Endothelial cell of umbilical vein (primary cell): ENCODE measurements around the gene EFCAB5. TPM values are rescaled to one million over a fixed set of nuclear protein-coding genes. Genes with fewer than 3 reads are reported as not detected.

Experiments used
- BruUV-seq: library from RNA; stranded (reverse); fragments of 400-500 nt; replicated peaks from 2 replicates; lab custom pipeline; 2021; lab: Mats Ljungman, UMichigan
- CTCF ChIA-PET: fragments of 300-600, 350-600 bp; sonication (Branson Sonifier 250); formaldehyde crosslinking; loops from one replicate; lab custom pipeline; 2021; ENCODE audit warnings: antibody characterized with exemption, inconsistent platforms; lab: Charles Lee
- POLR2A ChIA-PET: fragments of 300-600, 350-600 bp; sonication (Branson Sonifier 250); formaldehyde crosslinking; loops from one replicate; lab custom pipeline; 2021; ENCODE audit warnings: antibody characterized with exemption, inconsistent platforms; lab: Charles Lee
- DNase-seq: peaks from one replicate; pipeline ENCODE4 v3.0.0-alpha.2; 2011; ENCODE audit warnings: low read depth, low spot score
- FAIRE-seq: peaks from 2 replicates; lab custom pipeline; 2011; peaks lifted over from hg19 to GRCh38; lab: Jason Lieb, UNC
- H2AFZ ChIP-seq: 2 replicates; pipeline ENCODE4 v1.6.0; 2012; ENCODE audit warnings: low read depth, low read length, control low read depth, inconsistent platforms
- H3K27ac ChIP-seq: 2 replicates; pipeline ENCODE4 v1.5.1; 2011; ENCODE audit warnings: low read depth, mild to moderate bottlenecking, control low read depth, low read length, moderate library complexity; ENCODE audit not compliant: insufficient read depth
- H3K27me3 ChIP-seq, 2 experiments: 2 replicates each; pipeline versions ENCODE4 v1.6.0 to v1.6.1; 2011; ENCODE audit warnings: low read length in 2 of 2, mixed read lengths in 1 of 2; ENCODE audit not compliant: control insufficient read depth in 2 of 2, insufficient read depth in 2 of 2
- H3K36me3 ChIP-seq, 2 experiments: 2 replicates in 1 of 2; 3 replicates in 1 of 2; pipeline ENCODE4 v1.5.1; 2011; ENCODE audit warnings: low read length in 2 of 2, mild to moderate bottlenecking in 1 of 2, moderate library complexity in 1 of 2; ENCODE audit not compliant: control insufficient read depth in 2 of 2, insufficient read depth in 2 of 2; ENCODE audit errors: extremely low read depth in 1 of 2
- H3K4me1 ChIP-seq: 3 replicates; pipeline ENCODE4 v1.5.1; 2011; ENCODE audit warnings: mild to moderate bottlenecking, low read length; ENCODE audit not compliant: control insufficient read depth, insufficient read depth; ENCODE audit errors: extremely low read depth
- H3K4me2 ChIP-seq: 2 replicates; pipeline ENCODE4 v1.6.1; 2011; ENCODE audit warnings: low read length, control low read depth, mixed read lengths; ENCODE audit not compliant: insufficient read depth
- H3K4me3 ChIP-seq, 3 experiments: fragments of 200-600 bp in 1 of 3; sonication (generic), shearing (Covaris generic) in 1 of 3; replicated peaks in 1 of 3; 2 replicates each; pipeline ENCODE4 v1.5.1; 2011 to 2016; ENCODE audit warnings: control low read depth in 3 of 3, low read length in 3 of 3, mild to moderate bottlenecking in 2 of 3, inconsistent platforms in 1 of 3, low read depth in 1 of 3, moderate library complexity in 1 of 3; ENCODE audit not compliant: insufficient read depth in 1 of 3
- H3K79me2 ChIP-seq: 2 replicates; pipeline ENCODE4 v1.6.0; 2012; ENCODE audit warnings: low read length, inconsistent platforms; ENCODE audit not compliant: control insufficient read depth, insufficient read depth
- H3K9ac ChIP-seq: replicated peaks from 2 replicates; pipeline ENCODE3; 2011; ENCODE audit warnings: low read length, control low read depth; ENCODE audit not compliant: insufficient read depth; ENCODE audit errors: extremely low read depth
- H3K9me1 ChIP-seq: replicated peaks from 3 replicates; pipeline ENCODE4 v1.6.0; 2011; ENCODE audit warnings: mild to moderate bottlenecking, low read length; ENCODE audit not compliant: control insufficient read depth, insufficient read depth; ENCODE audit errors: extremely low read depth
- H3K9me3 ChIP-seq: replicated peaks from 2 replicates; pipeline ENCODE4 v1.5.1; 2012; ENCODE audit warnings: low read length, inconsistent platforms; ENCODE audit not compliant: control insufficient read depth, insufficient read depth
- H4K20me1 ChIP-seq: replicated peaks from 2 replicates; pipeline ENCODE3; 2011; ENCODE audit warnings: mild to moderate bottlenecking, low read length; ENCODE audit not compliant: control insufficient read depth, insufficient read depth; ENCODE audit errors: extremely low read depth
- CTCF ChIP-seq, 2 donors: IDR thresholded peaks; 1 replicate in 1 of 2; 2 replicates in 1 of 2; pipeline ENCODE4 v1.5.1; 2011; ENCODE audit warnings: low read length in 2 of 2, mild to moderate bottlenecking in 2 of 2, moderate library complexity in 2 of 2, control low read depth in 1 of 2, inconsistent platforms in 1 of 2, low read depth in 1 of 2; ENCODE audit not compliant: insufficient read depth in 1 of 2; ENCODE audit errors: extremely low read depth in 1 of 2
- EZH2 ChIP-seq: IDR thresholded peaks from 2 replicates; pipeline ENCODE4 v1.6.1; 2012; ENCODE audit warnings: borderline replicate concordance, low read depth, mild to moderate bottlenecking, moderate library complexity, low read length, inconsistent platforms; ENCODE audit not compliant: severe bottlenecking
- FOS ChIP-seq: IDR thresholded peaks from 2 replicates; pipeline ENCODE4 v1.6.1; 2011; ENCODE audit warnings: mild to moderate bottlenecking, low read length, moderate library complexity, borderline replicate concordance; ENCODE audit not compliant: insufficient read depth
- GATA2 ChIP-seq: IDR thresholded peaks from 2 replicates; pipeline ENCODE4 v1.7.0; 2011; ENCODE audit warnings: low read depth, mild to moderate bottlenecking, moderate library complexity, mixed read lengths, low read length; ENCODE audit not compliant: insufficient read length, insufficient read depth
- JUN ChIP-seq: IDR thresholded peaks from 2 replicates; pipeline ENCODE4 v1.6.1; 2011; ENCODE audit warnings: borderline replicate concordance, low read depth; ENCODE audit not compliant: insufficient read length, insufficient read depth
- MAX ChIP-seq: IDR thresholded peaks from 2 replicates; pipeline ENCODE4 v1.6.1; 2011; ENCODE audit not compliant: insufficient read depth, insufficient read length
- MYC ChIP-seq: IDR thresholded peaks from one replicate; pipeline ENCODE4 v1.6.1; 2011; ENCODE audit warnings: mild to moderate bottlenecking, low read depth, low read length
- POLR2A ChIP-seq: IDR thresholded peaks from 2 replicates; pipeline ENCODE4 v1.6.1; 2012; ENCODE audit warnings: low read depth, mild to moderate bottlenecking, control low read depth, low read length
- POLR2AphosphoS5 ChIP-seq: IDR thresholded peaks from 2 replicates; pipeline ENCODE4 v1.6.1; 2012; ENCODE audit warnings: low read depth, mild to moderate bottlenecking, control low read depth, low read length, moderate library complexity; ENCODE audit not compliant: insufficient read depth
- dilution Hi-C: fragments of 300-500 bp; cut with MboI; formaldehyde crosslinking; loops from one replicate; pipeline ENCODE4 v1.15.0; 2019; ENCODE audit warnings: low sequenced_read_pairs; ENCODE audit not compliant: extremely low pct_ligation_motif_present
- intact Hi-C: fragments of 100-400 bp; cut with micrococcal nuclease; formaldehyde crosslinking; loops from one replicate; pipeline ENCODE4 v1.10.0; 2022
- polyA plus RNA-seq, 4 experiments: library from polyadenylated mRNA; depleted of rRNA in 3 of 4; stranded (reverse) in 3 of 4; unstranded in 1 of 4; fragments of >200 nt; gene quantifications; 2 replicates each; pipeline versions ENCODE4 v1.2.1 to v1.2.3, GENCODE V29; 2011 to 2012; ENCODE audit warnings: missing spikeins in 1 of 4
- total RNA-seq: library from RNA; stranded (reverse); gene quantifications from 2 replicates; pipeline ENCODE4 v1.2.3, GENCODE V29; 2021

Gene EFCAB5
- total and polyA plus RNA-seq, 2 donors (not counting 3 experiments of a cell fraction or from before 2014, with no cell fraction given) = 0.04 to 0.40 TPM

DNA sequence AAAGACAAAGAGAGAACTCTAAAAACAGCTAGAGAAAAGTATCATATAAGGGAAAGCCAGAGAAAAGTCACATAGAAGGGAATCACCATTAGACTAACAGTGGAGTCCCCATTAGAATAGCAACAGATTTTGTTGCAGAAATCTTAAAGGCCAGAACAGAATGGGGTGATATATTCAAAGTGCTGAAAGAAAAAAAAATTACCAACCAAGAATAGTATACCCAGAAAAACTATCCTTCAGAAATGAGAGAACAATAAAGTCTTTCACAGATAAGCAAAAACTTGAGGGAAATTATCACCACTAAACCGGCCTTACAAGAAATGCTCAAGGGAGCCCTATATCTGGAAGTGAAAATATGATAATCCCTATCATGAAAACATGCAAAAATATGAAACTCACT lies 123.3 kb downstream of the EFCAB5 start:
- no peak for TF ChIP-seq JUN
- TF ChIP-seq POLR2AphosphoS5 = no peak
- no peak for TF ChIP-seq CTCF (IDR thresholded peaks at IDR 0.05; ENCODE audit: extremely low read depth in 1 of 2, insufficient read depth in 1 of 2, low read depth in 1 of 2, low read length in 2 of 2)
- TF ChIP-seq GATA2 = no peak
- TF ChIP-seq POLR2A = no peak
- no peak for TF ChIP-seq MYC
- TF ChIP-seq FOS = no peak
- TF ChIP-seq MAX = no peak
- TF ChIP-seq EZH2 = no peak
- dilution Hi-C loops = no loop called here
- CTCF ChIA-PET = interaction anchor here (1.6 to 2.3 kb wide), 2 partner anchors 19 to 29 kb away, joined by 5 to 7 read pairs; no protein-coding TSS in a partner anchor

More for the DNA sequence above, 123.3 kb downstream of the EFCAB5 start:
- H3K36me3 ChIP-seq = no peaks in the 10 kb centered on the region
- no peaks in the 10 kb centered on the region for H3K9me1 ChIP-seq
- intact Hi-C loops = no loop called here
- peaks cover 4 to 24% of the 10 kb centered on the region in 2 experiments for H3K27me3 ChIP-seq
- no peak overlapping the region for H3K9ac ChIP-seq
- H3K79me2 ChIP-seq = no peaks in the 10 kb centered on the region
- no peak overlapping the region for H3K4me2 ChIP-seq
- no peaks in the 10 kb centered on the region for H3K9me3 ChIP-seq
- H3K27ac ChIP-seq = no peak overlapping the region
- DNase-seq = no peak
- no peaks in the 10 kb centered on the region for H4K20me1 ChIP-seq
- H2AFZ ChIP-seq = no peak overlapping the region
- H3K4me3 ChIP-seq = no peak overlapping the region
- no peaks in the 10 kb centered on the region for H3K4me1 ChIP-seq
- no TSS peak for BruUV-seq
- POLR2A ChIA-PET = no interaction called here
- FAIRE-seq = no peak
